IPS-18a (cell line): ENCODE data around the gene NOTCH1.

Experiments used
- H3K27ac ChIP-seq: one replicate; pipeline ENCODE4 v1.5.1; 2013; ENCODE audit warnings: low read length
- H3K27me3 ChIP-seq: one replicate; pipeline ENCODE4 v1.6.1; 2013; ENCODE audit warnings: mild to moderate bottlenecking, low read length; ENCODE audit not compliant: control insufficient read depth, insufficient read depth
- H3K36me3 ChIP-seq: one replicate; pipeline ENCODE4 v1.6.1; 2013; ENCODE audit warnings: low read depth, low read length; ENCODE audit not compliant: control insufficient read depth
- H3K4me1 ChIP-seq: one replicate; pipeline ENCODE4 v1.6.1; 2013; ENCODE audit warnings: low read depth, low read length; ENCODE audit not compliant: control insufficient read depth
- H3K4me3 ChIP-seq: one replicate; pipeline ENCODE4 v1.5.1; 2013; ENCODE audit warnings: low read length
- H3K9ac ChIP-seq: one replicate; pipeline ENCODE4 v1.6.1; 2013; ENCODE audit warnings: mild to moderate bottlenecking, low read length, moderate library complexity
- H3K9me3 ChIP-seq: one replicate; pipeline ENCODE4 v1.6.1; 2013; ENCODE audit warnings: low read depth, low read length; ENCODE audit not compliant: control insufficient read depth

The NOTCH1 gene

DNA sequence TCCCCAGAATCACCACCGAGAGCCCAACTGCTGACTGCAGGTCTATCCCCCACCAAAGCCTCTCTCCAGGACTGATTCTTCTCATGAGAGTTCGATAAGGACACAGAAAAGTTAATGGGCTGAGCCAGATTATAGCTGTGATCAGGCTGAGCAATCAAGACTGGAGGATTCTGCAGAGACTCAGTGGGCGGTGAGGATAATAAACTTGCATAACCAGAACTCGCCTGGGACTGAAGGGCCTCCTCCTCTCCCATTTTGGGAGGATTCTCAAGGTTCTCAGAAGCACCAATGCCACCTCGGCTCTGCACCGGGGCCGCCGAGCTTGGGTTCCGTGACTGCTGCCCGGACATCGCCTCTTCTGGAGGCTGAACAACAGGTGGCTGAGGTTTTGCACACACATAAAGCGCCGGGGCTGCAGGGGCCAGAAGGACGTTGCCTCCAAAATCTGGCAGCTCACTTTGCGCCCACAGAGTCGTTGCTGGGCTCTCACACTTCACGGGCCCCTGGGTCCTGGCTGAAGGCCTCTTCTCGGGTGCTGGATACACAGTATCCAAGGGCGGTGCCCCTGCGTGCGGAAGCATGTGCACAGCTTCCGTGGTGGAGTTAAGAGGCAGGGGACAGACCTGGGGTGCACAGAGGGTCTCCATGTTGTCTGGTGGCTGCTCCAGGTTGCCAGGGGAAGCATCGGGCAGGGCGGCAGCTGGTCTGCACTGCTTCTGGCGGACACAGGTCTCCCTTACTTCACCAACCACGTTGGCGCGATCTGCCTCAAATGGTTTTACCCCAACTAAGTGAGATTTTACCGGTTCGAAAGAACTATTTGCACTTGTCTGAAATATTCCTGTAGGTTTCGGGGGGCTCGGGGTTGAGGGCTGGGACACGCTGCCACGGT, 70.6 kb downstream of the NOTCH1 start:
- no peaks in the 10 kb centered on the region for H3K9me3 ChIP-seq
- no peak overlapping the region for H3K4me3 ChIP-seq
- no peak overlapping the region for H3K9ac ChIP-seq
- no peak overlapping the region for H3K27ac ChIP-seq
- H3K4me1 ChIP-seq: no peaks in the 10 kb centered on the region
- peaks cover 79% of the 10 kb centered on the region for H3K36me3 ChIP-seq
- no peaks in the 10 kb centered on the region for H3K27me3 ChIP-seq

DNA sequence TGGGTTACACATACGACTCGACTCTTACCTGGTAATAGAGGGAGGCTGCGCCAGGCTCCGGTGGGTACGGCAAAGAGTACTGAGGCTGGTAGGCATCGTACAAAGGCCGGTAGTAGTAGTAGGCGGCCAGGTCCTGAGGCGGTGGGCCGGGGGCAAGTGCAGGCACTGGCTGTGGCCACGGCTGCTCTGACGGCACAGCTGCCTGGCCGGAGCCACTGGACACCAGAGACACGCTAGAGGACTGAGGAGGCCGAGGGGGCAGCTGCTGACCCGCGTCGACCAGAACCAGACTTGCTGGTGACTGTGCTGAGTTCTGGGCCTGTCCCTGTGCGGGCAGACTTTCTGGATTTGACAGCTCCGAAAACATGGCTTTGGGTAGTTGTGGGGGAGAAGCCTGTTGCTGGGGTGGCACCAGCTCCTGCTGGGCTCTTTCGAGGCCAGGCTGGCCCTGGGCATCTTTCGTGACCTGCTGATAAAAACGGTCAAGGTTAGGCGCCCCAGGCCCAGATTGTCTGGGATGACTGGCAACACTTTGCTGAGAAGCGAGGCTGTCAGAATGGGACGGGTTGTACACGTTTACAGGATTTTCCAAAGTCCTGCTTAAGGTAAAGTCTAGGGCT, 71.7 kb downstream of the NOTCH1 start:
- no peak overlapping the region for H3K27ac ChIP-seq
- H3K27me3 ChIP-seq: no peaks in the 10 kb centered on the region
- H3K4me1 ChIP-seq: no peaks in the 10 kb centered on the region
- no peaks in the 10 kb centered on the region for H3K9me3 ChIP-seq
- no peak overlapping the region for H3K9ac ChIP-seq
- H3K36me3 ChIP-seq: peaks cover 86% of the 10 kb centered on the region
- H3K4me3 ChIP-seq: no peak overlapping the region

DNA sequence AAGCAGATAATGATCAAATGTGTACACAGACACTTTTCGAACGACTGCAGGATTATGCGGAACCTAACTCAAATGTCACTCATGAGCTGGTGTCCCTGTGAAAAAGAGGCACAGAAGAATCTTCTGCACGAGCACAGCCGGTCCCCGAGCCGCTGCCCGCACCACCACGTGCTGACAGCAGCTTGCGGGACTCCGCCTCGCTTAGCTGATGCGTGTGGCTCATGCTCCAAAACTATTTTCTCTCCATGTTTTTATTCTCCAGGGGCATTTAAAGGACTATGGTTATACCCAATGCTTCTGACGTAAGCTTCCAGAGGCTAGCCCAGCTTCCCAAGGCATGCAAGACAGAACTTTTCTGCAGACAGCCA, 72.5 kb downstream of the NOTCH1 start:
- H3K27ac ChIP-seq: no peak overlapping the region
- H3K27me3 ChIP-seq: no peaks in the 10 kb centered on the region
- H3K9ac ChIP-seq: no peak overlapping the region
- peaks cover 94% of the 10 kb centered on the region for H3K36me3 ChIP-seq
- H3K4me1 ChIP-seq: no peaks in the 10 kb centered on the region
- no peak overlapping the region for H3K4me3 ChIP-seq
- no peaks in the 10 kb centered on the region for H3K9me3 ChIP-seq

DNA sequence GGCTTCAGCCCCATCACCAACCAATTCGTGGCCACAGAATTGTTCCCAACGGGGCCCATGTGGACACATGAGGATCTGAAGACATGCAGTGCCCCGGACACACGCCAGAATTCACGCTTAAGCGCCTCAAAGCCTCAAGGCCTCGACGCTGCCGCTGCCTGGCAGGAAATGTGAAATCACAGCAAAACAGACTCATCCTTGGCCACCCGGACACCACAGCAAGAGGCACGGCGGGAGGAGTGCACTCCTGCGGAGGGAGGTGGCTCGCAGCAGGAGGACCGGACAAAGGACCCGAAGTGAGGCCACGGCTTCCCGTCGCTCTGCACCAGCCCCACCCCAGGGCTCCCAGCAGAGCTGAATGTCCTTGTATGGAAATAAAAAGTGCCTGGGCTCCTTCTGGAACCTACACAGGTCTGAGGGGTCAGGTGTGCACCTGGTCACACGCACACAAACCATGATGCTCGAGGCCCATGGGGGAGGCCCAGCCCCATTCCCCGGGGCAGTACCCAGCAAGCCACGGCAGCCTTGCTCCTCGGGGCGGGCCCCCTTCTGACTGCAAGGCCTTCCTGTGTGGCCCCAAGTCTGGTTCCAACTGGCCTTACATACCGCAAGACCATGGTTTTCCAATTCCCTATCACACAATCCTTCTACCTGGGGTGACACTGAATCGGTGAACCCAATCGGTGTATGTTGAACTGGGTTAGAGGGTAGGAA, 73.1 kb downstream of the NOTCH1 start:
- Histone ChIP-seq H3K4me1 (no peaks in the 10 kb centered on the region), H3K36me3 (peaks cover 96% of the 10 kb centered on the region), H3K27ac (no peak overlapping the region), H3K27me3 (no peaks in the 10 kb centered on the region), H3K9ac (no peak overlapping the region), H3K9me3 (no peaks in the 10 kb centered on the region), H3K4me3 (no peak overlapping the region)

DNA sequence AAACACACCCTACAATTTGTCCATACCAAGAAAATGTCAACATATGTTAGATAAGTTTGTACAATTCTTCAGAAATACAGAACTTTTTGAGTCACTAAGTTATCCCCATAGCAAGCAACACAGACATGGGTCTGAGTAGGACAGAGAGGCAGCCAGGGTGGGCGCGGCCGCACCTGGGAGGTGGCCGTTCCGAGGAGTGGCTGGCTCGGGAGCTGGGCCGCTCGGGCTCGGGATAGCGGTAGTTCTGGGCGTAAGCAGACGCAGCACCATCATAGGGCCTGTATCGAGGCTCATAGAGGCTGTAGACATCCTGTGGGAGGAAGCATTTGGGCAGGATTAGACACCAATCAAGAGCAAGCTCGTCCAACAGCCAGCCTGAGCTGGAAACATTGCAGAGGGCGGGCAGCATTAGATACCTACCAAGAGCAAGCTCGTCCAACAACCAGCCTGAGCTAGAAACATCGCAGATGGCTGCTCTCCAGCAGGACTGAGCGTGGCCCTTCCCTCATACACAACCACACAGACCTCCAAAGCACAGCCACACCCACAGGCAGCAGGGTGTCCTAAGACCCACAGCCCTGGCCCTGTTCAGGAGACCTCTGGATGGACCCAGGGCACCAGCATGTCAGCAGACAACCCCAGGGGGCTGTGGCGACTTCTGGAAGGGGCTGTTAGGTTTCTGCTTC, 73.9 kb downstream of the NOTCH1 start:
- H3K36me3 ChIP-seq: peaks cover 96% of the 10 kb centered on the region
- H3K27me3 ChIP-seq: no peaks in the 10 kb centered on the region
- H3K27ac ChIP-seq: no peak overlapping the region
- H3K9ac ChIP-seq: no peak overlapping the region
- H3K4me1 ChIP-seq: no peaks in the 10 kb centered on the region
- H3K4me3 ChIP-seq: no peak overlapping the region
- H3K9me3 ChIP-seq: no peaks in the 10 kb centered on the region

DNA sequence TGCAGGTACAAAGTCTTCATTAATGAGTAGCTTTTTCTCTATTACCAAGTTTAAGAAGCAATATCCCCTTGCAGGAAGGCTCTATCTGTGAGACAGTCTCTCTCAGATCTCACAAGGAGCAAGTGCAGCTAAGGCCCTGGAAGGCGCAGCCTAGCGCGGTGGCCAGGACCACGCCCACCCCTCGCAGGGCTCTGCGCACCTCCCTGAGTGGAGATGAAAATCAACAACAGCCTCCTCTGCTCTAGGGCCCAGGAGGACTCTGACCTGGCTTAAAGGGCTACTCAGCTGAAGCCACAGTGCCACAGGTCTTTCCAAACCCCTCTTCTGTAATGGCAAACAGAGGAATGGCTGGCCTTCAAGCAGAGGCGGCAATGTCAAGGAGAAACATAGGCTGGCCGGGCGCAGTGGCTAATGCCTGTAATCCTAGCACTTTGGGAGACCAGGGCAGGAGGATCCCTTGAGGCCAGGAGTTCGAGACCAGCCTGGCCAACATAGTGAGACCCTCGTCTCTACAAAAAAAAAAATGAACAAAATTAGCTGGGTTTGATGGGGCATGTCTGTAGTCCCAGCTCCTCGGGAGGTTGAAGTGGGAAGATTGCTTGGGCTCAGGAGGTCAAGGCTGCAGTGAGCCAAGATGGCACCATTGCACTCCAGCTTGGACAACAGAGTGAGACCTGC, 74.9 kb downstream of the NOTCH1 start:
- Histone ChIP-seq H3K27me3 (no peaks in the 10 kb centered on the region), H3K4me1 (no peaks in the 10 kb centered on the region), H3K36me3 (peaks cover 96% of the 10 kb centered on the region), H3K9ac (no peak overlapping the region), H3K27ac (no peak overlapping the region), H3K9me3 (no peaks in the 10 kb centered on the region), H3K4me3 (no peak overlapping the region)

DNA sequence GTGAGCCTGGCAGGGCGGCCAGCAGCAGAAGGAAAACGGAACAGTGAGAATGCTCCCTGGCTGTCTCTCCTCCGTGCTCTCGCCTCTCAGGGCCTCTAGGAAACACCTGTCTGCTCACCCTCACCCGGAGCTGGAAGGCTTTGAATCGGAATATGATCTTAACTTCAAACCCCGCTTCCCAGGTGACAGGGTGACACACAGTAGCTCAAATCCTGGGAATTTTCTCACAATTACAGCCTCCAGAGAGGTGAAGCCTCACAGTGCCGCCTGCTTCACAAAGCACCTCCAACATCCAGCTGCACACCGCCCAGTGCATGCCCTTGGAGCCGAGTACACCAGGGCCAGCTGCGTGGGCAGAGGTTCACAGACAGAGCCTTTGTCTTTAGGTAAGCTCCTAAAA, 75.5 kb downstream of the NOTCH1 start:
- Histone ChIP-seq H3K36me3 (peaks cover 96% of the 10 kb centered on the region), H3K9ac (no peak overlapping the region), H3K27ac (no peak overlapping the region), H3K9me3 (no peaks in the 10 kb centered on the region), H3K27me3 (no peaks in the 10 kb centered on the region), H3K4me3 (no peak overlapping the region), H3K4me1 (no peaks in the 10 kb centered on the region)

DNA sequence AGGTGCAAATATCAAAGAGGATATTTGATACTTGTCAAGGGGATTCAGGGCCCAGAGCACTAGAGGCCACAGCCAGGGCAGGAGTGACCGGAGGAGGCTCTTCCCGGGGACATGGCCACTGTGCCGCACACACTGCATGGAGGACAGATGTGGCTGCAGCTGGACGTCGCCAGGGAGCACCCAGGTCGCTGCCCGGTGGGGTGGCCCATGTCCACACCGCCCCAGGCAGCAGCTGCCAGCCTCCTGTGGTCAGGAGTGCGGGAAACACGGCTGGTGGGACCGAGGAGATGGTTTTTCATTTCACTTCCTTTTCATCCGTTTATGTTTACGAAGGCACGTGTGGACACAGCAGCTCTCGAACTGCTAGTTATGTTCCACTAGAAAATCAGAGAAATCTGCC, 78.1 kb downstream of the NOTCH1 start:
- H3K36me3 ChIP-seq: peaks cover 96% of the 10 kb centered on the region
- no peaks in the 10 kb centered on the region for H3K9me3 ChIP-seq
- no peak overlapping the region for H3K4me3 ChIP-seq
- no peak overlapping the region for H3K27ac ChIP-seq
- H3K4me1 ChIP-seq: no peaks in the 10 kb centered on the region
- H3K9ac ChIP-seq: no peak overlapping the region
- H3K27me3 ChIP-seq: no peaks in the 10 kb centered on the region

DNA sequence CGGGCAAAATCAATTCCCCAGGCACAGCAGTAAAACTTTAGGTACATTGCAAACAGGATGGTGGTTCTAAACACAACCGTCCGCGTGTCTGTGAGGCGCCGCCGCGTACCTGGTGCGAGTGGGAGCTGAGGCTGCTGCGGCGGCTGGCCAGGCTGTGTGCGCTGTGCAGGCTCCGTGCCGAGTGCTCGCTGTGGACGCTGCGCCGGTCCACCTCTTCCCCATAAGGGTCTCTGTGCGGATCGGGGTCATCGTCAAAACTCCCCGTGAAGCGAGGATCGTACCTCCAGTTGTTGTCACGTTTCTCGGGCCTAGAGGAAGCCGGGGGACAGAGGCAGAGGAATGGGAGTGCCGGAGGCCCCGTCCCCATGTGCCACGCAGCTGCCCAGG, 79.7 kb downstream of the NOTCH1 start:
- no peaks in the 10 kb centered on the region for H3K27me3 ChIP-seq
- H3K9ac ChIP-seq: no peak overlapping the region
- no peak overlapping the region for H3K4me3 ChIP-seq
- no peaks in the 10 kb centered on the region for H3K4me1 ChIP-seq
- H3K36me3 ChIP-seq: peaks cover 94% of the 10 kb centered on the region
- no peak overlapping the region for H3K27ac ChIP-seq
- H3K9me3 ChIP-seq: no peaks in the 10 kb centered on the region

DNA sequence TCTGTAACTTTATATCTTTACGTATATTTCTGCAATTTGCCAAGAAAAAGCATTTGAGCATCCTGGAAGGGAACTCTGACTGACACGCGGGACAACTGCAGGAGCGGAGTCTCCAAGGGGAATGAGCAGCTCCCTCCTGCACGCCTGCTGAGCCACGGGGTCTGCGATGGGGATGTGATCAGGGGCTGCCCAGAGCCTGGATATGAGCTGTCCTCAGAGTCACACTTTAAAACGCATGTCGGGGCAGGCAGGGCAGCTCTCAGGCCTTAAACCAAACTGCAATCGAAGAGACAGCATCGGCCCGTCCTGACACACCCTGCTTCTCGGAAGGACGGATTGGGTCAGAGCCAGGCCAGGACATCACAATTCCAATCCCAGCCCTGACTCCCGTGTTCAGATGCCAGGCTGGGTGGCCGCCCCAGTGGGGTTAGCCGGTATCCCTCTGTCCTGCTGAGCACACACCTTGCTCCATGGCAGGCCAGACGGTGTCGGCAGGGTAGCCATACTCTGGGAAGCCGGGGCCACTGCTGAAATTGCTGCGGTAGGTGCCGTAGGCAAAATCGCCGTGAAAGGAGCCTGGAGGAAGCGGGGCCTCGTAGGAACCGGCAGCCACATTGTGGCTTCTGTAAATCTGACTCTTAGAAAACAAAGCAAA, 80.2 kb downstream of the NOTCH1 start:
- H3K9me3 ChIP-seq: no peaks in the 10 kb centered on the region
- H3K36me3 ChIP-seq: peaks cover 94% of the 10 kb centered on the region
- no peak overlapping the region for H3K9ac ChIP-seq
- H3K4me1 ChIP-seq: no peaks in the 10 kb centered on the region
- H3K27me3 ChIP-seq: no peaks in the 10 kb centered on the region
- H3K27ac ChIP-seq: no peak overlapping the region
- no peak overlapping the region for H3K4me3 ChIP-seq
